ENCODE measurements around the gene SDK1.

- TF ChIP-seq CTCF (conservative IDR thresholded peaks at IDR 0.05; ENCODE audit: low read length) (no peak), EZH2phosphoT487 (IDR thresholded peaks at IDR 0.05; ENCODE audit: borderline replicate concordance, low read depth, low read length) (no peak)
Measured at GRCh38 chr7:3607847-3608246, 306.8 kb downstream of the SDK1 start.

All from OCI-LY7 (cell line).